Measurements from ENCODE around the gene REV3L.
A peak's percentile ranks its signal among the peaks of the same experiment; 100 is the strongest.

Gene REV3L

GRCh38 chr6:111527367-111527766 lies 44.3 kb upstream of the REV3L start:
- no peaks in the 10 kb centered on the region for H3K27me3 ChIP-seq
- no peak overlapping the region for H3K27ac ChIP-seq
- intact Hi-C loops (cut with DNase I; ENCODE audit: low total_unique reads), result no loop called here
- no peak for DNase-seq
- no peak for TF ChIP-seq CTCF (IDR thresholded peaks at IDR 0.05)
- no peak overlapping the region for H3K4me3 ChIP-seq
- H3K36me3 ChIP-seq, result no peaks in the 10 kb centered on the region
- no peaks in the 10 kb centered on the region for H3K9me3 ChIP-seq
- peaks cover 0 to 26% (median 6%) of the 10 kb centered on the region in 4 donors for H3K4me1 ChIP-seq

GRCh38 chr6:111524735-111525134 lies 41.7 kb upstream of the REV3L start:
- no peak overlapping the region for H3K4me3 ChIP-seq
- intact Hi-C loops (cut with DNase I; ENCODE audit: low total_unique reads), result no loop called here
- no peak overlapping the region for H3K27ac ChIP-seq
- no peaks in the 10 kb centered on the region for H3K36me3 ChIP-seq
- peaks cover 0 to 17% (median 4%) of the 10 kb centered on the region in 4 donors for H3K4me1 ChIP-seq
- H3K9me3 ChIP-seq, result no peaks in the 10 kb centered on the region
- no peak for DNase-seq
- no peaks in the 10 kb centered on the region for H3K27me3 ChIP-seq
- no peak for TF ChIP-seq CTCF (IDR thresholded peaks at IDR 0.05)

GRCh38 chr6:111524252-111524651 lies 41.2 kb upstream of the REV3L start:
- intact Hi-C loops (cut with DNase I; ENCODE audit: low total_unique reads), result no loop called here
- no peak for DNase-seq
- Histone ChIP-seq H3K27me3 (no peaks in the 10 kb centered on the region), H3K27ac (no peak overlapping the region), H3K36me3 (no peaks in the 10 kb centered on the region), H3K9me3 (no peaks in the 10 kb centered on the region), H3K4me3 (no peak overlapping the region), H3K4me1 (peaks cover 0 to 17% (median 4%) of the 10 kb centered on the region in 4 donors)
- no peak for TF ChIP-seq CTCF (IDR thresholded peaks at IDR 0.05)

- Histone ChIP-seq H3K9me3 (no peaks in the 10 kb centered on the region), H3K4me1 (peaks cover 0 to 17% (median 4%) of the 10 kb centered on the region in 4 donors), H3K36me3 (no peaks in the 10 kb centered on the region), H3K4me3 (no peak overlapping the region), H3K27me3 (no peaks in the 10 kb centered on the region), H3K27ac (peak overlapping the region in 1 of 2 donors; percentile 20)
- intact Hi-C loops (cut with DNase I; ENCODE audit: low total_unique reads), result no loop called here
- no peak for DNase-seq
- TF ChIP-seq CTCF (IDR thresholded peaks at IDR 0.05), result no peak
These were observed 40.6 kb upstream of the REV3L start for GRCh38 chr6:111523484-111524167.

- DNase-seq, result no peak
- Histone ChIP-seq H3K27me3 (no peaks in the 10 kb centered on the region), H3K4me1 (peaks cover 0 to 17% (median 4%) of the 10 kb centered on the region in 4 donors), H3K27ac (no peak overlapping the region), H3K4me3 (no peak overlapping the region), H3K9me3 (no peaks in the 10 kb centered on the region), H3K36me3 (no peaks in the 10 kb centered on the region)
- intact Hi-C loops (cut with DNase I; ENCODE audit: low total_unique reads), result no loop called here
- TF ChIP-seq CTCF (IDR thresholded peaks at IDR 0.05), result no peak
These were observed 39.5 kb upstream of the REV3L start for GRCh38 chr6:111522393-111523020.

Data from tibial artery (tissue), 4 donors.